ENCODE results near the gene HS3ST4.

Gene HS3ST4

GRCh38 chr16:25690552-25691143, 1.1 kb upstream of the HS3ST4 start:
- no peak for DNase-seq (ENCODE audit: low read depth)
- no peak for TF ChIP-seq CTCF (IDR thresholded peaks at IDR 0.05; ENCODE audit: control insufficient read depth, insufficient read depth, low read depth, low read length, missing control alignments)
- no peak overlapping the region for H3K4me3 ChIP-seq (ENCODE audit: control insufficient read depth, low read depth, low read length)

- no peak overlapping the region for H3K4me3 ChIP-seq (ENCODE audit: control insufficient read depth, low read depth, low read length)
- TF ChIP-seq CTCF (IDR thresholded peaks at IDR 0.05; ENCODE audit: control insufficient read depth, insufficient read depth, low read depth, low read length, missing control alignments) = no peak
- no peak for DNase-seq (ENCODE audit: low read depth)
Observed at GRCh38 chr16:25692351-25692741, 587 bp downstream of the HS3ST4 start.

- DNase-seq (ENCODE audit: low read depth) = no peak
- TF ChIP-seq CTCF (IDR thresholded peaks at IDR 0.05; ENCODE audit: control insufficient read depth, insufficient read depth, low read depth, low read length, missing control alignments) = no peak
- no peak overlapping the region for H3K4me3 ChIP-seq (ENCODE audit: control insufficient read depth, low read depth, low read length)
Observed at GRCh38 chr16:25692742-25693508, 1.2 kb downstream of the HS3ST4 start.

- H3K4me3 ChIP-seq (ENCODE audit: control insufficient read depth, low read depth, low read length) = no peak overlapping the region
- DNase-seq (ENCODE audit: low read depth) = no peak
Observed at GRCh38 chr16:25693631-25694030, 1.9 kb downstream of the HS3ST4 start.

GRCh38 chr16:25699069-25699468, 7.3 kb downstream of the HS3ST4 start:
- TF ChIP-seq CTCF (IDR thresholded peaks at IDR 0.05; ENCODE audit: control insufficient read depth, insufficient read depth, low read depth, low read length, missing control alignments) = no peak
- H3K4me3 ChIP-seq (ENCODE audit: control insufficient read depth, low read depth, low read length) = no peak overlapping the region
- DNase-seq (ENCODE audit: low read depth) = no peak

More at GRCh38 chr16:25693631-25694030, 1.9 kb downstream of the HS3ST4 start:
- no peak for TF ChIP-seq CTCF (IDR thresholded peaks at IDR 0.05; ENCODE audit: control insufficient read depth, insufficient read depth, low read depth, low read length, missing control alignments)

GRCh38 chr16:25700547-25700946, 8.8 kb downstream of the HS3ST4 start:
- no peak for TF ChIP-seq CTCF (IDR thresholded peaks at IDR 0.05; ENCODE audit: control insufficient read depth, insufficient read depth, low read depth, low read length, missing control alignments)
- H3K4me3 ChIP-seq (ENCODE audit: control insufficient read depth, low read depth, low read length) = no peak overlapping the region
- DNase-seq (ENCODE audit: low read depth) = no peak
